ENCODE measurements around the gene UBAP2L.
"Not testable (repeated sequence)": the region's sequence is repeated elsewhere in the genome, so short reads cannot be mapped to it uniquely, and the experiment has no call there.

DNA sequence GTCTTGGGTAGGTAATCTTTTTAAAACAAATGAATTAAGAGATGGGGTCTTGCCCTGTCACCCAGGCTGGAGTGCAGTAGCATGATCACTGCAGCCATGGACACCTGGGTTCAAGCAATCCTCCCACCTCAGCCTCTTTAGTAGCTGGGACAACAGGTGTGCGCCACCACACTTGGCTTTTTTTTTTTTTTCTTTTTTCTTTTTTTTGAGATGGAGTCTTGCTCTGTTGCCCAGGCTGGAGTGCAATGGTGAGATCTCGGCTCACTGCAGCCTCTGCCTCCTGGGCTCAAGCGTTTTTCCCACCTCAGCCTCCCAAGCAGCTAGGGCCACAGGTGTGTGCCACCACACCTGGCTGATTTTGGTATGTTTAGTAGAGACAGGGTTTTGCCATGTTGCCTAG lies 10.4 kb downstream of the UBAP2L start:
- not testable (repeated sequence) for TF ChIP-seq POLR2A (IDR thresholded peaks at IDR 0.05; ENCODE audit: low read length); GATA1 (IDR thresholded peaks at IDR 0.05; ENCODE audit: low read depth, low read length)
